BLaER1 treated with 17β-estradiol and CSF1 and Interleukin-3, amounts not matched to agents 10 nM and 100 nM (cell line): Measurements from ENCODE around the gene GPR146.

Source experiments
- H3K27ac ChIP-seq, 11 experiments: shearing (Covaris generic); formaldehyde crosslinking; 2 replicates each; pipeline ENCODE4 v1.8.1; 2022
- H3K27me3 ChIP-seq, 11 experiments: shearing (Covaris generic); formaldehyde crosslinking; 2 replicates each; pipeline ENCODE4 v1.8.1; 2022
- H3K36me3 ChIP-seq, 11 experiments: shearing (Covaris generic); formaldehyde crosslinking; 2 replicates each; pipeline ENCODE4 v1.8.1; 2022
- H3K4me1 ChIP-seq, 10 experiments: shearing (Covaris generic); formaldehyde crosslinking; 2 replicates each; pipeline ENCODE4 v1.8.1; 2022
- H3K4me2 ChIP-seq, 11 experiments: shearing (Covaris generic); formaldehyde crosslinking; 2 replicates each; pipeline ENCODE4 v1.8.1; 2022
- H3K4me3 ChIP-seq, 10 experiments: shearing (Covaris generic); formaldehyde crosslinking; 2 replicates each; pipeline ENCODE4 v1.8.1; 2022
- H3K9ac ChIP-seq, 11 experiments: shearing (Covaris generic); formaldehyde crosslinking; 2 replicates each; pipeline ENCODE4 v1.8.1; 2022
- H3K9me3 ChIP-seq, 11 experiments: shearing (Covaris generic); formaldehyde crosslinking; replicated peaks in 1 of 11; 2 replicates each; pipeline ENCODE4 v1.8.1; 2022
- H4K20me1 ChIP-seq, 11 experiments: shearing (Covaris generic); formaldehyde crosslinking; 2 replicates each; pipeline ENCODE4 v1.8.1; 2022
- Cebpa-rat ChIP-seq, 11 experiments: shearing (Covaris generic); IDR thresholded peaks; 2 replicates each; pipeline ENCODE4 v1.8.1; 2022

The GPR146 gene

DNA sequence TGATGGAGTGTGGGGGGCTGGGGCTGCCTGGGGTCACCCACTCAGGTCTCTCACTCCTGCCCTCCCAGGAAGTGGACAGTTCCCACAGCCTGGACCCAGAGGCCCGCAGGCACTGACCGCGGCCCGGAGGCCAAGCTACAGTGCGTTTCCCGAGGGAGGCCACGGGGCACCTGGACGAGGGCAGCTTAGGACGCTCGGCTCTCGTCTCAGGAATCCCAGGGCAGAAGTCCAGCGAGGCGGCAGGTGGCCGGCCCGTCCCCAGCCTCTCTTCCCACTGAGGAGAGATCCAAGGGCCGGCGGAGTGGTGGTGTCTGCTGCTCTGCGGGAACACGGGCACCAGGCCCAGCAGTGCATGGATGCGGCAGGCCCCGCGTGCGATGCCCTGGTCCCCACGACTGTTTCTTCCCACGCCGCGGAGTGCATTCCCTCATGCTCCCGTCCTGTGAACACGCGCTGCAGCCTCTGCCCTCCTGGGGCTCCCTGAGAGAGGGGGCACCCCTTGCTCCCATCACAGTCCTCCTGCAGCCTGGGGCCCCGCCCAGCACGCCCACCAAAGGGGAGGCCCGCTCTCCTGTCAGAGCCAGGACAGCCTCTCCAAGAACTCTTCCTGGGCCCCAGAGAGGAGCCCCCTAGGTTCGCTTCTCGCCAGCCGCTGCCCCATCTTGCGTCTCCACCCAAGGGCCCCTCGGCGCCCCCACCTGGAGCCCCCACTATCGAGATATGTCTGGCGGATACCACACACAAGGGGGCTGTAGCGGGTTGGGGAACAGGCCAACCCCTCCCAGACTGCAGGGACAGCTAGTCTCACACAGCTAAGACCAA is 24.3 kb upstream of the GPR146 start:
- Histone ChIP-seq H3K4me2 (peak overlapping the region in 1 of 11 experiments; percentile 99; a peak in 1 of 22 replicates), H3K36me3 (peaks cover 5 to 44% (median 30%) of the 10 kb centered on the region in 11 experiments; a peak in 20 of 22 replicates), H3K27ac (peak overlapping the region in 4 of 11 experiments; percentile 1 to 91 (median 58); a peak in 4 of 22 replicates), H3K4me3 (no peak overlapping the region), H3K9me3 (peaks cover 9 to 25% (median 18%) of the 10 kb centered on the region in 11 experiments), H3K9ac (0 out of 22 replicates have a peak overlapping the region, but pooled peaks of 1 of the 11 experiments have one; percentile 5), H3K27me3 (peaks cover 0 to 22% (median 0%) of the 10 kb centered on the region in 11 experiments; a peak in 3 of 22 replicates), H3K4me1 (peaks cover 25 to 82% (median 58%) of the 10 kb centered on the region in 10 experiments), H4K20me1 (peaks cover 24 to 88% (median 44%) of the 10 kb centered on the region in 11 experiments; a peak in 20 of 22 replicates)
- no peak for TF ChIP-seq Cebpa-rat (IDR thresholded peaks at IDR 0.05)

- H3K9me3 ChIP-seq, result peaks cover 9 to 25% (median 18%) of the 10 kb centered on the region in 11 experiments
- TF ChIP-seq Cebpa-rat (IDR thresholded peaks at IDR 0.05), result no peak
- peaks cover 27 to 89% (median 49%) of the 10 kb centered on the region in 11 experiments; a peak in 19 of 22 replicates for H4K20me1 ChIP-seq
- H3K4me1 ChIP-seq, result peaks cover 34 to 82% (median 58%) of the 10 kb centered on the region in 10 experiments
- H3K27me3 ChIP-seq, result peaks cover 0 to 22% (median 0%) of the 10 kb centered on the region in 11 experiments; a peak in 3 of 22 replicates
- no peak overlapping the region for H3K4me3 ChIP-seq
- H3K27ac ChIP-seq, result peak overlapping the region in 4 of 11 experiments; percentile 79 to 91 (median 88); a peak in 6 of 22 replicates
- peaks cover 5 to 44% (median 30%) of the 10 kb centered on the region in 11 experiments; a peak in 20 of 22 replicates for H3K36me3 ChIP-seq
- H3K9ac ChIP-seq, result no peak overlapping the region; a peak in 2 of 22 replicates
- H3K4me2 ChIP-seq, result peak overlapping the region in 5 of 11 experiments; percentile 86 to 99 (median 99); a peak in 6 of 22 replicates
These were observed 23.5 kb upstream of the GPR146 start for GRCh38 chr7:1020849-1021251.

- Histone ChIP-seq H4K20me1 (peaks cover 32 to 94% (median 51%) of the 10 kb centered on the region in 11 experiments; a peak in 20 of 22 replicates), H3K4me1 (peaks cover 39 to 87% (median 63%) of the 10 kb centered on the region in 10 experiments), H3K9ac (peak overlapping the region in 1 of 11 experiments; percentile 80; a peak in 2 of 22 replicates), H3K4me2 (peak overlapping the region in 9 of 11 experiments; percentile 86 to 100 (median 99); a peak in 15 of 22 replicates), H3K36me3 (peaks cover 5 to 44% (median 30%) of the 10 kb centered on the region in 11 experiments; a peak in 20 of 22 replicates), H3K27ac (peak overlapping the region in 5 of 11 experiments; percentile 17 to 91 (median 88); a peak in 8 of 22 replicates), H3K27me3 (peaks cover 0 to 22% (median 2%) of the 10 kb centered on the region in 11 experiments; a peak in 6 of 22 replicates), H3K4me3 (no peak overlapping the region), H3K9me3 (peaks cover 9 to 25% (median 18%) of the 10 kb centered on the region in 11 experiments)
- TF ChIP-seq Cebpa-rat (IDR thresholded peaks at IDR 0.05), result no peak
These were observed 23.0 kb upstream of the GPR146 start for GRCh38 chr7:1021366-1021765.

- Histone ChIP-seq H3K36me3 (peaks cover 5 to 44% (median 30%) of the 10 kb centered on the region in 11 experiments; a peak in 20 of 22 replicates), H3K9me3 (peaks cover 9 to 25% (median 18%) of the 10 kb centered on the region in 11 experiments), H3K4me1 (peaks cover 45 to 92% (median 68%) of the 10 kb centered on the region in 10 experiments), H3K4me3 (no peak overlapping the region; a peak in 1 of 20 replicates), H4K20me1 (peaks cover 37 to 97% (median 56%) of the 10 kb centered on the region in 11 experiments; a peak in 20 of 22 replicates), H3K4me2 (peak overlapping the region in 10 of 11 experiments; percentile 86 to 100 (median 99); a peak in 19 of 22 replicates), H3K9ac (peak overlapping the region in 5 of 11 experiments; percentile 14 to 83 (median 81); a peak in 7 of 22 replicates), H3K27ac (peak overlapping the region in 6 of 11 experiments; percentile 17 to 91 (median 84); a peak in 9 of 22 replicates), H3K27me3 (peaks cover 0 to 26% (median 4%) of the 10 kb centered on the region in 11 experiments; a peak in 8 of 22 replicates)
- no peak for TF ChIP-seq Cebpa-rat (IDR thresholded peaks at IDR 0.05)
These were observed 22.4 kb upstream of the GPR146 start for GRCh38 chr7:1021931-1022330.

DNA sequence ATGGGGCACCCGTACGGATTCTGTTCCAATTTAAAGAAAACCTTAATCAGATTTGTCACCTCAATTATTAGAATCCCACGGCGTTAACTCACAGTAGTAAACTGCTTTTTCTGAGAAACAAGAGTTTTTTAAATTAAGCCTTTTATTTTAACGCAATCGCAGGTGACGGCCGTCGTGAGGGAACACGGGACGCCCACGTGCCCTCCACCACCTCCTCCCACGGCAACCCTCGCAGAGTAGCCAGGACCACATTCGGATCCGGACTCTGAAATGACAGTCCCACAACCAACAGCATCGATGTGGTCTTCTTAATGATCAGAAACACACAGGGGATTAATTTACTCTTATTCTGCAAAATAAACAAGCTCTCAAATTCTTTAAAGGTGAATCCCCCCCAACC is 22.0 kb upstream of the GPR146 start:
- Histone ChIP-seq H3K4me1 (peaks cover 49 to 92% (median 72%) of the 10 kb centered on the region in 10 experiments), H3K36me3 (peaks cover 5 to 44% (median 30%) of the 10 kb centered on the region in 11 experiments; a peak in 20 of 22 replicates), H3K27ac (peak overlapping the region in 6 of 11 experiments; percentile 60 to 91 (median 84); a peak in 10 of 22 replicates), H3K4me2 (peak overlapping the region; percentile 86 to 100 (median 99); a peak in 21 of 22 replicates), H4K20me1 (peaks cover 40 to 97% (median 60%) of the 10 kb centered on the region in 11 experiments; a peak in 21 of 22 replicates), H3K9ac (peak overlapping the region in 5 of 11 experiments; percentile 14 to 83 (median 81); a peak in 7 of 22 replicates), H3K27me3 (peaks cover 3 to 30% (median 7%) of the 10 kb centered on the region in 11 experiments; a peak in 13 of 22 replicates), H3K9me3 (peaks cover 9 to 25% (median 18%) of the 10 kb centered on the region in 11 experiments), H3K4me3 (no peak overlapping the region; a peak in 1 of 20 replicates)
- TF ChIP-seq Cebpa-rat (IDR thresholded peaks at IDR 0.05), result no peak

DNA sequence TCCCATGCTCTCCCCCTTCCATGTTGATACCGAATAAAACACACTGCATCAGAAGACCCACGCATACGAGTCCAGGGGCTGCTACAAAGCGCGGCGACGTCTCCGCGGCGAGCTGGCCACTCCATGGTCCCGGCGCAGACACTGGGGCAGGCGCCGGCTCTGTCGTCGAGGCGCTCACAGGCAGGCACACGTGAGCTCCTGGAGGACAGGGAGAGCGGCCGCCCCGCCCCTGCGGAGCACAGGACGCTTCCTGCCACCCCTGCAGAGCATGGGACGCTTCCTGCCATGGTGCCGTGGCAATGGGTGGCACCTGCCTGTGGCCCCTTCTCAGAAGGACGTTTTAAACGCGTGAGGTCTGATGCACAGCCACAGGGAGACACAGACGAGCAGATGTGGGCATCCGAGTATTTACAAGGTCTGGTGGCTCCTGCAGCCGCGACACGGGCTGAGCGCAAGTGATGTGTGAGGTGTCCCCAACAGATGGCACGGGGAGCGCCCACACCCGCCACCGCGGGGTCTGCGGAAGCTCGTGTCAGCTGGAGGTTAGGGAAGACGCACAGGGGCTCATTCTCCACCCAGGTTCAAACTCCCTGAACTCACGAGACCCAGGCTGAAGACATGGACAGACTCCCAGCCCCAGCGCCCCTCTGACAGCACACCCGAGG is 21.4 kb upstream of the GPR146 start:
- H3K4me1 ChIP-seq, result peaks cover 54 to 94% (median 75%) of the 10 kb centered on the region in 10 experiments
- peak overlapping the region; percentile 86 to 100 (median 99) for H3K4me2 ChIP-seq
- H3K4me3 ChIP-seq, result peak overlapping the region in 3 of 10 experiments; percentile 6 to 45 (median 14); a peak in 1 of 20 replicates
- H4K20me1 ChIP-seq, result peaks cover 46 to 97% (median 65%) of the 10 kb centered on the region in 11 experiments; a peak in 21 of 22 replicates
- peaks cover 9 to 35% (median 13%) of the 10 kb centered on the region in 11 experiments; a peak in 18 of 22 replicates for H3K27me3 ChIP-seq
- peaks cover 5 to 39% (median 26%) of the 10 kb centered on the region in 11 experiments; a peak in 20 of 22 replicates for H3K36me3 ChIP-seq
- peak overlapping the region in 7 of 11 experiments; percentile 29 to 91 (median 79); a peak in 13 of 22 replicates for H3K27ac ChIP-seq
- TF ChIP-seq Cebpa-rat (IDR thresholded peaks at IDR 0.05), result no peak
- peak overlapping the region in 7 of 11 experiments; percentile 32 to 83 (median 80); a peak in 11 of 22 replicates for H3K9ac ChIP-seq
- peaks cover 9 to 25% (median 18%) of the 10 kb centered on the region in 11 experiments for H3K9me3 ChIP-seq

GRCh38 chr7:1024331-1024841 is 20.0 kb upstream of the GPR146 start:
- peaks cover 9 to 25% (median 18%) of the 10 kb centered on the region in 11 experiments for H3K9me3 ChIP-seq
- H3K9ac ChIP-seq, result peak overlapping the region in 8 of 11 experiments; percentile 14 to 83 (median 70); a peak in 15 of 22 replicates
- H3K4me3 ChIP-seq, result peak overlapping the region in 6 of 10 experiments; percentile 3 to 45 (median 27); a peak in 6 of 20 replicates
- peaks cover 47 to 89% (median 66%) of the 10 kb centered on the region in 11 experiments; a peak in 21 of 22 replicates for H4K20me1 ChIP-seq
- peaks cover 12 to 35% (median 17%) of the 10 kb centered on the region in 11 experiments; a peak in 18 of 22 replicates for H3K27me3 ChIP-seq
- peaks cover 62 to 96% (median 85%) of the 10 kb centered on the region in 10 experiments for H3K4me1 ChIP-seq
- peak overlapping the region; percentile 86 to 100 (median 99) for H3K4me2 ChIP-seq
- H3K27ac ChIP-seq, result peak overlapping the region in 7 of 11 experiments; percentile 29 to 91 (median 79); a peak in 13 of 22 replicates
- TF ChIP-seq Cebpa-rat (IDR thresholded peaks at IDR 0.05), result peak in 9 of 11 experiments; percentile 22 to 95 (median 69); a peak in 13 of 22 replicates
- H3K36me3 ChIP-seq, result peaks cover 5 to 27% (median 22%) of the 10 kb centered on the region in 11 experiments; a peak in 20 of 22 replicates
